ENCODE data around the gene KIF23. TPM values are rescaled to one million over a fixed set of nuclear protein-coding genes. Genes with fewer than 3 reads are reported as not detected.

KIF23 gene
- total and polyA plus RNA-seq, 2 experiments from 2014 or later: 52.9 to 103 TPM

- Mint-ChIP-seq H3K4me1 (peaks cover 25% of the 10 kb centered on the region), H3K27ac (no peak overlapping the region), H3K9me3 (no peaks in the 10 kb centered on the region; the same call in 2 of the 3 replicates), H3K27me3 (ENCODE audit: insufficient read depth, low read depth, poor library complexity) (peaks cover 12% of the 10 kb centered on the region), H3K36me3 (ENCODE audit: low read depth) (peaks cover 3% of the 10 kb centered on the region; the same call in 2 of the 3 replicates), H3K4me3 (no peak overlapping the region; the same call in 2 of the 3 replicates)
- Histone ChIP-seq H3F3A (replicated peaks; ENCODE audit: low read depth) (no peaks in the 10 kb centered on the region), H4K20me1 (replicated peaks; ENCODE audit: insufficient read depth) (no peaks in the 10 kb centered on the region), H3K4me2 (peak overlapping the region; percentile 72; the same call in 1 of the 2 replicates), H3K4me1 (ENCODE audit: insufficient read depth) (peaks cover 12% of the 10 kb centered on the region; the same call in 1 of the 2 replicates), H3K27ac (ENCODE audit: low read depth) (no peak overlapping the region), H3K9me2 (ENCODE audit: insufficient read depth) (no peaks in the 10 kb centered on the region), H2AFZ (peak overlapping the region; percentile 88; the same call in 1 of the 2 replicates), H3K4me3 (no peak overlapping the region), H3K36me3 (ENCODE audit: insufficient read depth) (no peaks in the 10 kb centered on the region), H3K27me3 (ENCODE audit: insufficient read depth) (no peaks in the 10 kb centered on the region), H3K79me2 (replicated peaks; ENCODE audit: insufficient read depth) (no peaks in the 10 kb centered on the region)
- TF ChIP-seq EZH2 (IDR thresholded peaks at IDR 0.05; ENCODE audit: low read depth, unreplicated experiment) (no peak), CTCF (conservative IDR thresholded peaks at IDR 0.05; ENCODE audit: low read depth in 2 of 2) (peak; percentile 89 to 95), POLR2AphosphoS5 (IDR thresholded peaks at IDR 0.05; ENCODE audit: low read depth) (no peak), ZNF462 (CRISPR knock-in tag; IDR thresholded peaks at IDR 0.05) (no peak), ZNF114 (CRISPR knock-in tag; IDR thresholded peaks at IDR 0.05) (no peak)
- DNase-seq (ENCODE audit: low spot score): peak; percentile 92
- ATAC-seq: peak; percentile 98
Measured at GRCh38 chr15:69394556-69395282, 19.4 kb upstream of the KIF23 start.

Data from GM23338 (cell line).